ENCODE measurements around the gene MDM4. TPM values are rescaled to one million over a fixed set of nuclear protein-coding genes. Genes with fewer than 3 reads are reported as not detected.
A peak's percentile ranks its signal among the peaks of the same experiment; 100 is the strongest.

Gene MDM4
- total RNA-seq, 2 donors from 2014 or later, result 65.5 to 161 TPM

GRCh38 chr1:204468206-204468605 is 48.0 kb upstream of the MDM4 start:
- Histone ChIP-seq H3K9ac (ENCODE audit: extremely low read depth, low read length, poor library complexity, severe bottlenecking) (no peak overlapping the region), H3K36me3 (ENCODE audit: control insufficient read depth, insufficient read depth, low read length) (peaks cover 14% of the 10 kb centered on the region), H3K9me3 (ENCODE audit: control insufficient read depth, low read length) (no peaks in the 10 kb centered on the region), H3K27me3 (ENCODE audit: control insufficient read depth, insufficient read depth, low read length, poor library complexity, severe bottlenecking) (no peaks in the 10 kb centered on the region), H3K4me1 (ENCODE audit: control insufficient read depth, insufficient read depth, low read length) (no peaks in the 10 kb centered on the region), H3K27ac (ENCODE audit: low read depth, low read length) (peak overlapping the region; percentile 24), H3K4me3 (ENCODE audit: low read length) (no peak overlapping the region)
- peaks cover 2% of the 10 kb centered on the region for H3K27me3 Mint-ChIP-seq (ENCODE audit: insufficient read depth)
- 96 to 99% methylated on average over 7 to 10 of the region's 10 CpGs for WGBS, 2 experiments (ENCODE audit: insufficient coverage in 1 of 2, insufficient read length in 1 of 2)
- no peak for DNase-seq
- no peak for TF ChIP-seq CTCF (conservative IDR thresholded peaks at IDR 0.05)
- H3K9me3 Mint-ChIP-seq, result peaks cover 6% of the 10 kb centered on the region
- H3K4me3 Mint-ChIP-seq, result no peak overlapping the region
- peaks cover 31% of the 10 kb centered on the region for H3K36me3 Mint-ChIP-seq (ENCODE audit: low read depth)
- H3K27ac Mint-ChIP-seq, result no peak overlapping the region
- H3K4me1 Mint-ChIP-seq, result peaks cover 2% of the 10 kb centered on the region

- Mint-ChIP-seq H3K27me3 (ENCODE audit: insufficient read depth) (peaks cover 2% of the 10 kb centered on the region), H3K4me3 (no peak overlapping the region), H3K36me3 (ENCODE audit: low read depth) (peaks cover 25% of the 10 kb centered on the region), H3K27ac (no peak overlapping the region), H3K9me3 (peaks cover 6% of the 10 kb centered on the region), H3K4me1 (peaks cover 8% of the 10 kb centered on the region)
- no peak overlapping the region for H3K27ac ChIP-seq (ENCODE audit: low read depth, low read length)
- no peak for TF ChIP-seq CTCF (conservative IDR thresholded peaks at IDR 0.05)
- H3K4me3 ChIP-seq (ENCODE audit: low read length), result no peak overlapping the region
- H3K9ac ChIP-seq (ENCODE audit: extremely low read depth, low read length, poor library complexity, severe bottlenecking), result no peak overlapping the region
- no peaks in the 10 kb centered on the region for H3K27me3 ChIP-seq (ENCODE audit: control insufficient read depth, insufficient read depth, low read length, poor library complexity, severe bottlenecking)
- peaks cover 11% of the 10 kb centered on the region for H3K36me3 ChIP-seq (ENCODE audit: control insufficient read depth, insufficient read depth, low read length)
- DNase-seq, result no peak
- H3K4me1 ChIP-seq (ENCODE audit: control insufficient read depth, insufficient read depth, low read length), result no peaks in the 10 kb centered on the region
- no peaks in the 10 kb centered on the region for H3K9me3 ChIP-seq (ENCODE audit: control insufficient read depth, low read length)
- 88 to 95% methylated on average over 8 to 18 of the region's 18 CpGs for WGBS, 2 experiments (ENCODE audit: insufficient coverage in 1 of 2, insufficient read length in 1 of 2)
Observed at GRCh38 chr1:204468766-204469302, 47.4 kb upstream of the MDM4 start.

GRCh38 chr1:204469304-204469703 is 46.9 kb upstream of the MDM4 start:
- Histone ChIP-seq H3K36me3 (ENCODE audit: control insufficient read depth, insufficient read depth, low read length) (peaks cover 7% of the 10 kb centered on the region), H3K4me1 (ENCODE audit: control insufficient read depth, insufficient read depth, low read length) (no peaks in the 10 kb centered on the region), H3K27ac (ENCODE audit: low read depth, low read length) (no peak overlapping the region), H3K9ac (ENCODE audit: extremely low read depth, low read length, poor library complexity, severe bottlenecking) (no peak overlapping the region), H3K9me3 (ENCODE audit: control insufficient read depth, low read length) (no peaks in the 10 kb centered on the region), H3K4me3 (ENCODE audit: low read length) (no peak overlapping the region), H3K27me3 (ENCODE audit: control insufficient read depth, insufficient read depth, low read length, poor library complexity, severe bottlenecking) (no peaks in the 10 kb centered on the region)
- peaks cover 20% of the 10 kb centered on the region for H3K36me3 Mint-ChIP-seq (ENCODE audit: low read depth)
- WGBS, 2 experiments (ENCODE audit: insufficient coverage in 1 of 2, insufficient read length in 1 of 2), result 93 to 97% methylated on average over 5 to 10 of the region's 10 CpGs
- no peak overlapping the region for H3K4me3 Mint-ChIP-seq
- H3K4me1 Mint-ChIP-seq, result peaks cover 10% of the 10 kb centered on the region
- DNase-seq, result no peak
- peaks cover 6% of the 10 kb centered on the region for H3K9me3 Mint-ChIP-seq
- H3K27me3 Mint-ChIP-seq (ENCODE audit: insufficient read depth), result peaks cover 2% of the 10 kb centered on the region
- H3K27ac Mint-ChIP-seq, result no peak overlapping the region
- no peak for TF ChIP-seq CTCF (conservative IDR thresholded peaks at IDR 0.05)
